ENCODE measurements around the gene NBEAL1.

- TF ChIP-seq CTCF (IDR thresholded peaks at IDR 0.05) = no peak
- no peak for TF ChIP-seq POLR2A (IDR thresholded peaks at IDR 0.05)
These were observed 128.7 kb downstream of the NBEAL1 start for GRCh38 chr2:203143391-203143790.
